Calu3 (cell line): Measurements from ENCODE around the gene PCK1. TPM values are rescaled to one million over a fixed set of nuclear protein-coding genes. Genes with fewer than 3 reads are reported as not detected.

Source experiments
- BruUV-seq: library from RNA; stranded (reverse); fragments of 400-500 nt; replicated peaks from 2 replicates; lab custom pipeline; 2021; lab: Mats Ljungman, UMichigan
- CTCF ChIA-PET: fragments of 300-600 bp; sonication (Branson Sonifier 250); formaldehyde crosslinking; loops from one replicate; lab custom pipeline; 2022; ENCODE audit warnings: antibody characterized with exemption; lab: Charles Lee
- DNase-seq: peaks from one replicate; pipeline ENCODE4 v3.0.0; 2022
- H3K27ac Mint-ChIP-seq: one replicate; pipeline ENCODE4 v1.8.0; 2022; ENCODE audit warnings: mixed read lengths; ENCODE audit not compliant: unreplicated experiment
- H3K27me3 Mint-ChIP-seq: one replicate; pipeline ENCODE4 v1.8.0; 2022; ENCODE audit warnings: mixed read lengths; ENCODE audit not compliant: unreplicated experiment
- H3K36me3 Mint-ChIP-seq: one replicate; pipeline ENCODE4 v1.8.0; 2022; ENCODE audit warnings: mild to moderate bottlenecking, moderate library complexity, mixed read lengths; ENCODE audit not compliant: insufficient read depth, unreplicated experiment
- H3K4me1 Mint-ChIP-seq: one replicate; pipeline ENCODE4 v1.8.0; 2022; ENCODE audit warnings: mild to moderate bottlenecking, low read depth, mixed read lengths; ENCODE audit not compliant: unreplicated experiment
- H3K4me3 Mint-ChIP-seq: one replicate; pipeline ENCODE4 v1.8.0; 2022; ENCODE audit warnings: mild to moderate bottlenecking, low read depth, moderate library complexity, mixed read lengths; ENCODE audit not compliant: unreplicated experiment
- H3K9me3 Mint-ChIP-seq: one replicate; pipeline ENCODE4 v1.8.0; 2022; ENCODE audit warnings: low read depth, mixed read lengths; ENCODE audit not compliant: unreplicated experiment
- CTCF ChIP-seq: fragments of 200-600 bp; IDR thresholded peaks from one replicate; pipeline ENCODE4 v1.8.0; 2022; ENCODE audit warnings: antibody characterized with exemption; ENCODE audit not compliant: unreplicated experiment
- intact Hi-C: fragments of 100-400 bp; cut with micrococcal nuclease; formaldehyde crosslinking; loops from one replicate; pipeline ENCODE4 v1.10.0; 2022; ENCODE audit not compliant: unreplicated experiment
- total RNA-seq: library from RNA; stranded (reverse); gene quantifications from 2 replicates; pipeline ENCODE4 v1.2.3, GENCODE V29; 2022

The PCK1 gene
- total RNA-seq, 1 experiment from 2014 or later = 0.19 TPM

- Mint-ChIP-seq H3K27ac (no peak overlapping the region), H3K36me3 (no peaks in the 10 kb centered on the region), H3K27me3 (no peaks in the 10 kb centered on the region), H3K4me1 (peaks cover 39% of the 10 kb centered on the region), H3K9me3 (no peaks in the 10 kb centered on the region), H3K4me3 (no peak overlapping the region)
- no TSS peak for BruUV-seq
- no peak for DNase-seq
- CTCF ChIA-PET = no interaction called here
- intact Hi-C loops = loop anchor here (5.0 kb wide), 1 partner anchor 401 kb away; no protein-coding TSS in a partner anchor
- no peak for TF ChIP-seq CTCF
Measured at GRCh38 chr20:57616143-57616951, 55.4 kb downstream of the PCK1 start.

GRCh38 chr20:57617079-57617795, 56.3 kb downstream of the PCK1 start:
- Mint-ChIP-seq H3K4me1 (peaks cover 44% of the 10 kb centered on the region), H3K9me3 (no peaks in the 10 kb centered on the region), H3K4me3 (peak overlapping the region; percentile 25), H3K27me3 (no peaks in the 10 kb centered on the region), H3K36me3 (peaks cover under 1% of the 10 kb centered on the region), H3K27ac (no peak overlapping the region)
- CTCF ChIA-PET = interaction anchor here (0.6 to 2.0 kb wide), 11 partner anchors 7 to 590 kb away, joined by 3 to 7 read pairs (median 4); a partner anchor contains a TSS
- intact Hi-C loops = loop anchor here (1.0 to 5.0 kb wide), 2 partner anchors 30 to 400 kb away; no protein-coding TSS in a partner anchor
- TF ChIP-seq CTCF = no peak
- DNase-seq = no peak
- BruUV-seq = no TSS peak

Other genes with a start within 250 kb of the PCK1 start
- not detected in 2 replicates for gene SPO11, start 231.3 kb upstream of the PCK1 start, total RNA-seq
- gene RAE1, start 209.9 kb upstream of the PCK1 start, total RNA-seq = 59.5 and 64.1 TPM in 2 replicates
- 29.5 and 32.0 TPM in 2 replicates for gene RBM38, start 169.7 kb upstream of the PCK1 start, total RNA-seq
- gene CTCFL, start 36.0 kb upstream of the PCK1 start, total RNA-seq = not detected in 2 replicates
- gene ZBP1, start 59.3 kb downstream of the PCK1 start, total RNA-seq = 2.9 and 12.5 TPM in 2 replicates
- gene PMEPA1, start 148.9 kb downstream of the PCK1 start, total RNA-seq = 732 and 1,302 TPM in 2 replicates